Endodermal cell (in vitro differentiated cells): Measurements from ENCODE around the gene PARS2. TPM values are rescaled to one million over a fixed set of nuclear protein-coding genes. Genes with fewer than 3 reads are reported as not detected.

Experiments used
- DNase-seq: peaks from one replicate; pipeline ENCODE4 v3.0.0-alpha.2; 2017
- H3K27ac ChIP-seq: 2 replicates; pipeline ENCODE4 v1.5.1; 2013; ENCODE audit warnings: mild to moderate bottlenecking, low read depth, low read length, moderate library complexity
- H3K27me3 ChIP-seq: 2 replicates; pipeline ENCODE4 v1.6.1; 2013; ENCODE audit warnings: mild to moderate bottlenecking, low read length, moderate library complexity; ENCODE audit not compliant: insufficient read depth, control insufficient read depth, poor library complexity, severe bottlenecking
- H3K36me3 ChIP-seq: 2 replicates; pipeline ENCODE4 v1.7.0; 2013; ENCODE audit warnings: mild to moderate bottlenecking, low read length, moderate library complexity; ENCODE audit not compliant: control insufficient read depth, insufficient read depth
- H3K4me1 ChIP-seq: one replicate; pipeline ENCODE4 v1.7.0; 2013; ENCODE audit warnings: low read length; ENCODE audit not compliant: control insufficient read depth, insufficient read depth
- H3K4me3 ChIP-seq: 2 replicates; pipeline ENCODE4 v1.5.1; 2013; ENCODE audit warnings: mild to moderate bottlenecking, low read length, moderate library complexity
- H3K9ac ChIP-seq: 2 replicates; pipeline ENCODE4 v1.6.1; 2013; ENCODE audit warnings: mild to moderate bottlenecking, low read length, moderate library complexity; ENCODE audit not compliant: poor library complexity, severe bottlenecking; ENCODE audit errors: extremely low read depth
- H3K9me3 ChIP-seq: 2 replicates; pipeline ENCODE4 v1.6.1; 2013; ENCODE audit warnings: mild to moderate bottlenecking, low read length, moderate library complexity; ENCODE audit not compliant: control insufficient read depth
- H3K27ac Mint-ChIP-seq: 2 replicates; pipeline ENCODE4 v1.8.0; 2020; ENCODE audit warnings: mixed read lengths
- H3K27me3 Mint-ChIP-seq: 2 replicates; pipeline ENCODE4 v1.8.0; 2021; ENCODE audit warnings: mild to moderate bottlenecking, mixed read lengths; ENCODE audit not compliant: insufficient read depth
- H3K36me3 Mint-ChIP-seq: 2 replicates; pipeline ENCODE4 v1.8.0; 2020; ENCODE audit warnings: low read depth, mixed read lengths
- H3K4me1 Mint-ChIP-seq: 2 replicates; pipeline ENCODE4 v1.8.0; 2020; ENCODE audit warnings: mixed read lengths
- H3K4me3 Mint-ChIP-seq: 2 replicates; pipeline ENCODE4 v1.8.0; 2020; ENCODE audit warnings: mild to moderate bottlenecking, moderate library complexity, mixed read lengths
- H3K9me3 Mint-ChIP-seq: 2 replicates; pipeline ENCODE4 v1.8.0; 2020; ENCODE audit warnings: mild to moderate bottlenecking, mixed read lengths
- CTCF ChIP-seq: fragments of 200-600 bp; sonication (generic); conservative IDR thresholded peaks from 2 replicates; pipeline ENCODE4 v1.5.0; 2021; ENCODE audit warnings: antibody characterized with exemption, mild to moderate bottlenecking
- WGBS, 2 experiments: methylation state at CpG; one replicate each; pipeline versions ENCODE4 v1.1.5 to v1.1.7; 2013; ENCODE audit warnings: missing lambda C conversion rate in 2 of 2, mixed read lengths in 1 of 2; ENCODE audit not compliant: insufficient coverage in 1 of 2, insufficient read length in 1 of 2; 5-methylcytosine and 5-hydroxymethylcytosine counted together
- total RNA-seq, 2 donors: library from RNA; stranded (reverse); fragmentation: NEBNext Ultra II Directional in 1 of 2; extraction: Animal tissue kit (Norgen Biotek cat#: 25700) in 1 of 2; gene quantifications; 2 replicates in 1 of 2; 3 replicates in 1 of 2; pipeline ENCODE4 v1.2.1, GENCODE V29; 2021

Gene PARS2
- total RNA-seq, 2 donors from 2014 or later = 8.9 to 9.1 TPM

- Histone ChIP-seq H3K9ac (no peak overlapping the region), H3K36me3 (no peaks in the 10 kb centered on the region), H3K9me3 (no peaks in the 10 kb centered on the region), H3K4me1 (no peaks in the 10 kb centered on the region), H3K4me3 (no peak overlapping the region), H3K27ac (no peak overlapping the region), H3K27me3 (peaks cover 21% of the 10 kb centered on the region)
- WGBS, 2 experiments = 85 to 93% methylated on average over 2 to 6 of the region's 6 CpGs
- Mint-ChIP-seq H3K27ac (no peak overlapping the region), H3K9me3 (no peaks in the 10 kb centered on the region), H3K27me3 (peaks cover 46% of the 10 kb centered on the region), H3K4me3 (no peak overlapping the region), H3K4me1 (peaks cover 6% of the 10 kb centered on the region), H3K36me3 (no peaks in the 10 kb centered on the region)
- TF ChIP-seq CTCF = no peak
- DNase-seq = no peak
Observed at GRCh38 chr1:54798769-54799641, 34.7 kb upstream of the PARS2 start.

GRCh38 chr1:54798206-54798605 is 33.9 kb upstream of the PARS2 start:
- H3K9me3 Mint-ChIP-seq = no peaks in the 10 kb centered on the region
- no peak overlapping the region for H3K27ac ChIP-seq
- WGBS, 2 experiments = 83 to 90% methylated on average over 2 to 3 of the region's 3 CpGs
- no peaks in the 10 kb centered on the region for H3K4me1 ChIP-seq
- DNase-seq = no peak
- H3K9ac ChIP-seq = no peak overlapping the region
- peaks cover 20% of the 10 kb centered on the region for H3K27me3 ChIP-seq
- H3K36me3 ChIP-seq = no peaks in the 10 kb centered on the region
- H3K27me3 Mint-ChIP-seq = peaks cover 43% of the 10 kb centered on the region
- no peak for TF ChIP-seq CTCF
- no peaks in the 10 kb centered on the region for H3K9me3 ChIP-seq
- no peak overlapping the region for H3K4me3 ChIP-seq
- H3K4me3 Mint-ChIP-seq = no peak overlapping the region
- peaks cover 7% of the 10 kb centered on the region for H3K4me1 Mint-ChIP-seq
- H3K36me3 Mint-ChIP-seq = no peaks in the 10 kb centered on the region
- H3K27ac Mint-ChIP-seq = no peak overlapping the region

- DNase-seq = no peak
- Mint-ChIP-seq H3K4me3 (no peak overlapping the region), H3K36me3 (no peaks in the 10 kb centered on the region), H3K27me3 (peaks cover 39% of the 10 kb centered on the region), H3K27ac (no peak overlapping the region), H3K9me3 (no peaks in the 10 kb centered on the region), H3K4me1 (peaks cover 7% of the 10 kb centered on the region)
- Histone ChIP-seq H3K27ac (no peak overlapping the region), H3K9ac (no peak overlapping the region), H3K9me3 (no peaks in the 10 kb centered on the region), H3K36me3 (no peaks in the 10 kb centered on the region), H3K4me3 (no peak overlapping the region), H3K4me1 (no peaks in the 10 kb centered on the region), H3K27me3 (peaks cover 15% of the 10 kb centered on the region)
- no peak for TF ChIP-seq CTCF
- WGBS, 2 experiments = 92 to 94% methylated on average over 2 of the region's 2 CpGs
Observed at GRCh38 chr1:54796902-54797301, 32.6 kb upstream of the PARS2 start.
